GM06990 (cell line): ENCODE measurements around the gene DMAP1.

Experiments
- DNase-seq: peaks from one replicate; pipeline ENCODE4 v3.0.0-alpha.2; 2011; ENCODE audit not compliant: insufficient read length; ENCODE audit errors: extremely low read depth
- H3K27me3 ChIP-seq: replicated peaks from 2 replicates; pipeline ENCODE4 v1.6.0; 2011; ENCODE audit warnings: low read length; ENCODE audit not compliant: control insufficient read depth, insufficient read depth
- H3K36me3 ChIP-seq: 2 replicates; pipeline ENCODE4 v1.5.1; 2011; ENCODE audit warnings: low read length; ENCODE audit not compliant: control insufficient read depth, insufficient read depth
- H3K4me3 ChIP-seq: replicated peaks from 2 replicates; pipeline ENCODE4 v1.5.1; 2011; ENCODE audit warnings: low read depth, mild to moderate bottlenecking, control low read depth, low read length
- CTCF ChIP-seq: IDR thresholded peaks from 2 replicates; pipeline ENCODE4 v1.5.1; 2011; ENCODE audit warnings: low read length, control low read depth, mild to moderate bottlenecking, inconsistent platforms; ENCODE audit not compliant: insufficient read depth, poor library complexity, severe bottlenecking

Gene DMAP1

DNA sequence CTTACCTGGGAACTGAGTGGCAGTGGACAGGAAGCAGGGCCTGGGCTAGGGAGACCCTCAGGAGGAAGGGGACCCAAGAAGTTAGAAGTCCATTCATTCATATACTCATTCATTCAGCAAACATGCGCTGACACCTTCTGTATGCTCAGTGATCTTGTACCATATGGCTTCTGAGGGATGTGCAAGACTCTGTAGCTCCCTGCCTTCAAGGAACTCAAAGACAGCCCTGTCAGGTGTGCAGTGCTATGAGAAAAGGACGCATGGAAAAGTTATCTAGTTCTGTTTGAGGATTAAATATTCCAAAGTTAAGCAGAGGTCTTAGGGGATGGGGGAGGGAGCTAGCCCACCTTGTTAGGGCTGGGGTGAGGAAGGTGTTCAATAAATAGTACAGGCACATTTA, 12.5 kb downstream of the DMAP1 start:
- no peak for TF ChIP-seq CTCF
- H3K27me3 ChIP-seq, result no peaks in the 10 kb centered on the region
- H3K4me3 ChIP-seq, result no peak overlapping the region
- peaks cover 4% of the 10 kb centered on the region for H3K36me3 ChIP-seq
- no peak for DNase-seq

DNA sequence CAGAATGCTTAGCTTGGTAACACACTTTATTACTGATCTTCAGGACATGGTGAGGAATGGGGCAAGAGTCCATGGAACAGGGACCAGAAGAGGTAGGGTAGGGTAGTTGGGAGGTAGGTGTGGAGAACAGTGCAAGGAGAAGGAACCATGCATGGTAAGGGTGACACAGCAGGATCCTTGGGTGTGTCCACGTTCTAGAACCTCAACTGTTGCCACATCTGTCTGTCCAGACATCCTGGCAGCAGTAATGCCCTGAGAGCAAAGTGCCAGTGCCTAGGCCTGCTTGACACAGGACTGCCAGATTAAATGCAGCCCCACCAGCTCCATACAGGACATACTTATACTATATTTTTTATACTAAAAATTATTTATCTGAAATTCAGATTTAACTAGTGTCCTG, 13.9 kb downstream of the DMAP1 start:
- Histone ChIP-seq H3K27me3 (no peaks in the 10 kb centered on the region), H3K36me3 (no peaks in the 10 kb centered on the region; the same call in 1 of the 2 replicates), H3K4me3 (no peak overlapping the region)
- no peak for TF ChIP-seq CTCF
- no peak for DNase-seq

DNA sequence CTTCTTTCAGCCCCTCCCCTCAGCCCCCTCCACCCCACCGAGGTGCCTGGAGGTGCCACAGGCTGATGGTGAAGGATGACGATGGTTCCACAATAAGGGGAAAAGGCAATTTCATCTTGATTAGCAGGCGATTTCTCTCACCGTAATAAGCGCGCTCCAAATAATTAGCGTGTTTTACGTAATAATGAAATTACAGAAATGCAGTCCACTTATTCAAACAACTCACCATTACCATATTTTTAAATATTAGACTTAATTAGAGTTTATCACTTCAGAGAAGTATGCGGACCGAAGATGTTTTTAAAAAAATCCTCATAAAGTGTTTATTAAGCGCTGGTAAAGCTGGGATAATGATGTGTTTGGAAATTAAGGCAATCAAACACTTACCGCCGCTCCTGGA, 14.9 kb downstream of the DMAP1 start:
- no peaks in the 10 kb centered on the region; the same call in 1 of the 2 replicates for H3K36me3 ChIP-seq
- TF ChIP-seq CTCF, result no peak
- H3K4me3 ChIP-seq, result no peak overlapping the region

GRCh38 chr1:44229435-44230167, 16.3 kb downstream of the DMAP1 start:
- TF ChIP-seq CTCF, result no peak
- DNase-seq, result no peak
- Histone ChIP-seq H3K4me3 (no peak overlapping the region), H3K27me3 (no peaks in the 10 kb centered on the region), H3K36me3 (no peaks in the 10 kb centered on the region; the same call in 1 of the 2 replicates)

More for the DNA sequence above, 14.9 kb downstream of the DMAP1 start:
- no peaks in the 10 kb centered on the region for H3K27me3 ChIP-seq
- DNase-seq, result no peak

DNA sequence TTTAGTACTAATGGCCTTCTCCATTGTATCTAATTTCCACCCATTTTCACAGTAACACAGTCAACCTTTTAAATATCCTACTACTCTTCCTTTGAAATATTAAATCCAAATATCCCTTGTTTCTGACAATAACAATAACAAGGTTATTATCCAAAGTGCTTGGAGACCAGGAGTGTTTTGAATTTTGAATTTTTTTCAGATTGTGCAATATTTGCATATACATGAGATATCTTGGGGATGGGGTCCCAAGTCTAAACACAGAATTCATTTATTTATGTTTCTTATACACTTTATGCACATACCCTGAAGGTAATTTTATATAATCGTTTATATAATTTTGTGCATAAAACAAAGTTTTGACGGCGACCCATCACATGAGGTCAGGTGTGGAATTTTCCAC, 17.5 kb downstream of the DMAP1 start:
- no peak overlapping the region for H3K4me3 ChIP-seq
- H3K27me3 ChIP-seq, result no peaks in the 10 kb centered on the region
- no peak for DNase-seq
- no peak for TF ChIP-seq CTCF
- H3K36me3 ChIP-seq, result no peaks in the 10 kb centered on the region; the same call in 1 of the 2 replicates
